HAP-1 (cell line): Measurements from ENCODE around the gene C22orf31.
"Not testable (repeated sequence)": the region's sequence is repeated elsewhere in the genome, so short reads cannot be mapped to it uniquely, and the experiment has no call there.

Experiments used
- DNase-seq, 2 experiments: peaks; one replicate each; pipeline ENCODE4 v3.0.0-alpha.2; 2016 to 2020; ENCODE audit warnings: low spot score in 2 of 2
- H3K27me3 ChIP-seq: fragments of 250-450 bp; sonication (Bioruptor Pico); 2 replicates; pipeline ENCODE4 v1.5.1; 2020; ENCODE audit warnings: low read depth, mild to moderate bottlenecking, moderate library complexity
- H3K36me3 ChIP-seq: fragments of 250-450 bp; sonication (Bioruptor Pico); replicated peaks from 2 replicates; pipeline ENCODE4 v1.5.1; 2020; ENCODE audit warnings: mild to moderate bottlenecking
- H3K4me1 ChIP-seq: fragments of 250-450 bp; sonication (Bioruptor Pico); 2 replicates; pipeline ENCODE4 v1.5.1; 2020; ENCODE audit warnings: mild to moderate bottlenecking
- H3K4me3 ChIP-seq: fragments of 250-450 bp; sonication (Bioruptor Pico); 2 replicates; pipeline ENCODE4 v1.5.1; 2020; ENCODE audit warnings: mild to moderate bottlenecking, moderate library complexity
- H3K9me3 ChIP-seq: fragments of 250-450 bp; sonication (Bioruptor Pico); 2 replicates; pipeline ENCODE4 v1.5.1; 2020; ENCODE audit warnings: mild to moderate bottlenecking, moderate library complexity
- in situ Hi-C: fragments of 300-500 bp; cut with MboI; formaldehyde crosslinking; loops from 3 replicates; pipeline ENCODE4 v1.14.3; 2020; ENCODE audit warnings: low sequenced_read_pairs, inconsistent platforms, mixed read lengths

Gene C22orf31

GRCh38 chr22:29055192-29055830 lies 6.3 kb downstream of the C22orf31 start:
- in situ Hi-C loops = no loop called here

GRCh38 chr22:29054251-29054767 lies 7.3 kb downstream of the C22orf31 start:
- H3K9me3 ChIP-seq = no peaks in the 10 kb centered on the region
- in situ Hi-C loops = no loop called here
- no peak for DNase-seq
- no peaks in the 10 kb centered on the region for H3K27me3 ChIP-seq
- H3K36me3 ChIP-seq = peaks cover 15% of the 10 kb centered on the region
- no peak overlapping the region for H3K4me3 ChIP-seq
- no peaks in the 10 kb centered on the region for H3K4me1 ChIP-seq

More at GRCh38 chr22:29055192-29055830, 6.3 kb downstream of the C22orf31 start:
- no peaks in the 10 kb centered on the region for H3K4me1 ChIP-seq
- DNase-seq = no peak
- H3K4me3 ChIP-seq = no peak overlapping the region
- H3K9me3 ChIP-seq = no peaks in the 10 kb centered on the region
- H3K36me3 ChIP-seq = peaks cover 8% of the 10 kb centered on the region
- no peaks in the 10 kb centered on the region for H3K27me3 ChIP-seq

GRCh38 chr22:29053048-29053702 lies 8.5 kb downstream of the C22orf31 start:
- Histone ChIP-seq H3K9me3 (no peaks in the 10 kb centered on the region), H3K36me3 (peaks cover 24% of the 10 kb centered on the region), H3K4me1 (no peaks in the 10 kb centered on the region), H3K4me3 (no peak overlapping the region), H3K27me3 (no peaks in the 10 kb centered on the region)
- in situ Hi-C loops = no loop called here
- no peak for DNase-seq

- no peak for DNase-seq
- Histone ChIP-seq H3K27me3 (no peaks in the 10 kb centered on the region), H3K36me3 (peaks cover 39% of the 10 kb centered on the region), H3K4me1 (no peaks in the 10 kb centered on the region), H3K4me3 (no peak overlapping the region), H3K9me3 (no peaks in the 10 kb centered on the region)
- in situ Hi-C loops = no loop called here
Measured at GRCh38 chr22:29050457-29050856, 11.2 kb downstream of the C22orf31 start.

GRCh38 chr22:29049655-29050263 lies 11.9 kb downstream of the C22orf31 start:
- no peaks in the 10 kb centered on the region for H3K9me3 ChIP-seq
- no peak overlapping the region for H3K4me3 ChIP-seq
- no peak for DNase-seq
- H3K36me3 ChIP-seq = peaks cover 41% of the 10 kb centered on the region
- no peaks in the 10 kb centered on the region for H3K27me3 ChIP-seq
- in situ Hi-C loops = loop anchor here (25.0 kb wide), 1 partner anchor 437 kb away; no protein-coding TSS in a partner anchor
- H3K4me1 ChIP-seq = no peaks in the 10 kb centered on the region

GRCh38 chr22:29048822-29049654 lies 12.6 kb downstream of the C22orf31 start:
- Histone ChIP-seq H3K4me3 (no peak overlapping the region), H3K4me1 (no peaks in the 10 kb centered on the region), H3K27me3 (no peaks in the 10 kb centered on the region), H3K9me3 (no peaks in the 10 kb centered on the region), H3K36me3 (peaks cover 46% of the 10 kb centered on the region)
- no peak for DNase-seq
- in situ Hi-C loops = loop anchor here (25.0 kb wide), 1 partner anchor 437 kb away; no protein-coding TSS in a partner anchor

- peaks cover 38% of the 10 kb centered on the region for H3K36me3 ChIP-seq
- no peak for DNase-seq
Measured at GRCh38 chr22:29044657-29045176, 16.9 kb downstream of the C22orf31 start.

GRCh38 chr22:29043906-29044575 lies 17.6 kb downstream of the C22orf31 start:
- no peak for DNase-seq
- H3K27me3 ChIP-seq = no peaks in the 10 kb centered on the region
- no peaks in the 10 kb centered on the region for H3K9me3 ChIP-seq
- H3K4me1 ChIP-seq = peaks cover 4% of the 10 kb centered on the region; the same call in 1 of the 2 replicates
- H3K36me3 ChIP-seq = peaks cover 34% of the 10 kb centered on the region
- in situ Hi-C loops = loop anchor here (25.0 kb wide), 1 partner anchor 432 kb away; no protein-coding TSS in a partner anchor
- H3K4me3 ChIP-seq = no peak overlapping the region

More at GRCh38 chr22:29044657-29045176, 16.9 kb downstream of the C22orf31 start:
- in situ Hi-C loops = loop anchor here (25.0 kb wide), 1 partner anchor 432 kb away; no protein-coding TSS in a partner anchor
- H3K9me3 ChIP-seq = no peaks in the 10 kb centered on the region
- H3K4me3 ChIP-seq = no peak overlapping the region
- H3K4me1 ChIP-seq = peaks cover 4% of the 10 kb centered on the region; the same call in 1 of the 2 replicates
- H3K27me3 ChIP-seq = no peaks in the 10 kb centered on the region

GRCh38 chr22:29041408-29041807 lies 20.2 kb downstream of the C22orf31 start:
- peaks cover 4% of the 10 kb centered on the region; the same call in 1 of the 2 replicates for H3K4me1 ChIP-seq
- peaks cover 17% of the 10 kb centered on the region for H3K36me3 ChIP-seq
- in situ Hi-C loops = loop anchor here (25.0 kb wide), 1 partner anchor 429 kb away; no protein-coding TSS in a partner anchor
- DNase-seq = no peak
- no peaks in the 10 kb centered on the region for H3K9me3 ChIP-seq
- no peak overlapping the region for H3K4me3 ChIP-seq
- no peaks in the 10 kb centered on the region for H3K27me3 ChIP-seq

GRCh38 chr22:29040385-29041275 lies 21.0 kb downstream of the C22orf31 start:
- H3K4me3 ChIP-seq = no peak overlapping the region
- in situ Hi-C loops = loop anchor here (25.0 kb wide), 1 partner anchor 428 kb away; no protein-coding TSS in a partner anchor
- peak; percentile 80 to 85 for DNase-seq
- H3K27me3 ChIP-seq = no peaks in the 10 kb centered on the region
- no peaks in the 10 kb centered on the region for H3K9me3 ChIP-seq
- H3K36me3 ChIP-seq = peaks cover 15% of the 10 kb centered on the region
- peaks cover 4% of the 10 kb centered on the region; the same call in 1 of the 2 replicates for H3K4me1 ChIP-seq

GRCh38 chr22:29039684-29040083 lies 21.9 kb downstream of the C22orf31 start:
- H3K4me1 ChIP-seq, H3K27me3 ChIP-seq, H3K9me3 ChIP-seq, H3K4me3 ChIP-seq, DNase-seq: not testable (repeated sequence)
- H3K36me3 ChIP-seq = peaks cover 12% of the 10 kb centered on the region
- in situ Hi-C loops = loop anchor here (5.0 to 25.0 kb wide), 2 partner anchors 187 to 427 kb away; no protein-coding TSS in a partner anchor
